ENCODE measurements around the gene MYL3.
"Not testable (repeated sequence)": the region's sequence is repeated elsewhere in the genome, so short reads cannot be mapped to it uniquely, and the experiment has no call there.

MYL3 gene

GRCh38 chr3:46831316-46831715 lies 31.9 kb downstream of the MYL3 start:
- DNase-seq (ENCODE audit: low read depth, low spot score): no peak

GRCh38 chr3:46830801-46831200 lies 32.4 kb downstream of the MYL3 start:
- DNase-seq (ENCODE audit: low read depth, low spot score): no peak

- no peak for DNase-seq (ENCODE audit: low read depth, low spot score)
Measured at GRCh38 chr3:46829699-46830208, 33.5 kb downstream of the MYL3 start.

GRCh38 chr3:46825450-46825849 lies 37.8 kb downstream of the MYL3 start:
- DNase-seq (ENCODE audit: low read depth, low spot score): no peak

DNA sequence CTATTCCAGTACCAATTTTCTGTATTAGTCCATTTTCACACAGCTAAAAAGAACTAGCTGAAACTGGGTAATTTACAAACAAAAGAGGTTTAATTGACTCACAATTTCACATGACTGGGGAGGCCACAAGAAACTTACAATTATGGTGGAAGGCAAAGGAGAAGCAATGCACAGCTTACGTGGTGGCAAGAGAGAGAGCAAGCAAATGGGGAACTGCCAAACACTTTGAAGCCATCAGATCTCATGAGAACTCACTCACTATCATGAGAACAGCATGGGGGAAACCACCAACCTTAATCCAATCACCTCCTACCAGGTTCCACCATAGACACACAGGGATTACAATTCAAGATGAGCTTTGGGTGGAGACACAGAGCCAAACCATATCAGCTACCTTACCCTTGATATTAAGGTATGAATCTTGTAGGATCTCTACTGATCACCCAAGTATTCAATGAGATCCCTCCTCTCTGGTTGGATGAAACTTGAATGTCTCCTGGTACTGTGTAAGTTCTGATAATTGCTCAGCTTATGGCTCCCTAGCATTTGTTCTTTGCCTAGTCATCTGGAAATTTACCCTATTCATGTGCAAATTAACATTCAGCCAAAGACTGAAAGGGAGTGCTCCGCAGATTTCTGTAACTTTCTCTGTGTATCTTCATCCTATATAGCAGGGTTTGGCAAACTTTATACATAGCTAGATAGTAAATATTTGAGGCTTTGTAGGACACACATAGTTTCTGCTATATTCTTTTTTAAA lies 38.9 kb downstream of the MYL3 start:
- DNase-seq (ENCODE audit: low read depth, low spot score): no peak

GRCh38 chr3:46823314-46823713 lies 39.9 kb downstream of the MYL3 start:
- not testable (repeated sequence) for DNase-seq (ENCODE audit: low read depth, low spot score)

GRCh38 chr3:46821553-46821952 lies 41.7 kb downstream of the MYL3 start:
- no peak for DNase-seq (ENCODE audit: low read depth, low spot score)

GRCh38 chr3:46820852-46821251 lies 42.4 kb downstream of the MYL3 start:
- DNase-seq (ENCODE audit: low read depth, low spot score): no peak

GRCh38 chr3:46812237-46812791 lies 50.9 kb downstream of the MYL3 start:
- no peak for DNase-seq (ENCODE audit: low read depth, low spot score)

- no peak for DNase-seq (ENCODE audit: low read depth, low spot score)
Measured at GRCh38 chr3:46811615-46812236, 51.5 kb downstream of the MYL3 start.

DNA sequence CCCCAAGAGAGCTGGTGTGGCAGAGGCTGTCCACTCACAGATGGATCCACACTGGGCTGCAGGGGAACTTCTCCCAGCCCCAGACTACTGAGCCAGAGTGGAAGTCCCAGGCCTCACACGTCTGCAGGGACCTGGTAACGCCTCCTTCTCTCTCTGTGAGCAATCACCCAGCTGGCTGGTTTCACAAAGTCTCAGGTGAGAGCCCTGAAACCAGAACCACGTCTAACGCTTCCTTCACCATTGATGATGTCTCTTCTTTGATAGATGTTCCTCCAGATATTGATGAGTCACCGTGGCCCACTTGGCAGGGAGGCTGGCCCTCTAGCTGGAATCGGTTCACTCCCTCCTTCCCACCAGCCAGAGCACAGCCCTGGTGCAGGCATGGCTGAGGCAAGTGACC lies 54.5 kb downstream of the MYL3 start:
- not testable (repeated sequence) for DNase-seq (ENCODE audit: low read depth, low spot score)

Data from activated CD4-positive, CD25-positive, alpha-beta regulatory T cell treated with anti-CD3 and anti-CD28 coated beads, Interleukin-2, amount 50 U/mL, for 16 hours (primary cell).